SK-N-SH treated with all-trans-retinoic acid at 6 μM for 48 hours (cell line): ENCODE measurements around the gene TPST2.
A peak's percentile ranks its signal among the peaks of the same experiment; 100 is the strongest.

Experiments used
- ATAC-seq: fragments of 200-7000 bp; cut with Tn5 transposase; 3 replicates; pipeline ENCODE4 v1.9.1; 2020; ENCODE audit warnings: mild to moderate bottlenecking, moderate library complexity
- ARNTL ChIP-seq: fragments of 450-650 bp; formaldehyde crosslinking; IDR thresholded peaks from 2 replicates; pipeline ENCODE4 v1.5.0; 2020; ENCODE audit warnings: low read depth, mild to moderate bottlenecking, moderate library complexity, borderline replicate concordance
- BACH2 ChIP-seq: fragments of 250-450 bp; sonication (Bioruptor Pico); IDR thresholded peaks from 2 replicates; pipeline ENCODE4 v1.9.0; 2021; ENCODE audit warnings: mild to moderate bottlenecking, borderline replicate concordance
- CREB5 ChIP-seq: fragments of 250-450 bp; sonication (Bioruptor Pico); IDR thresholded peaks from 2 replicates; pipeline ENCODE4 v1.5.1; 2020; ENCODE audit warnings: low read depth, mild to moderate bottlenecking, moderate library complexity
- CSDC2 ChIP-seq: fragments of 250-450 bp; sonication (Bioruptor Pico); IDR thresholded peaks from 2 replicates; pipeline ENCODE4 v1.5.0; 2020; ENCODE audit warnings: mild to moderate bottlenecking, moderate library complexity
- CSRNP3 ChIP-seq: fragments of 250-450 bp; sonication (Bioruptor Pico); IDR thresholded peaks from 2 replicates; pipeline ENCODE4 v1.5.1; 2021; ENCODE audit warnings: mild to moderate bottlenecking, moderate library complexity
- GLIS3 ChIP-seq: fragments of 250-450 bp; sonication (Bioruptor Pico); IDR thresholded peaks from 2 replicates; pipeline ENCODE4 v1.5.0; 2020; ENCODE audit warnings: mild to moderate bottlenecking, moderate library complexity
- ISL1 ChIP-seq: fragments of 250-450 bp; sonication (Bioruptor Pico); IDR thresholded peaks from 2 replicates; pipeline ENCODE4 v2.1.2; 2022; ENCODE audit warnings: mild to moderate bottlenecking, moderate library complexity
- OSR1 ChIP-seq: fragments of 250-450 bp; sonication (Bioruptor Pico); IDR thresholded peaks from 2 replicates; pipeline ENCODE4 v1.8.0; 2022; ENCODE audit warnings: moderate library complexity, mild to moderate bottlenecking, inconsistent platforms
- PATZ1 ChIP-seq: fragments of 250-450 bp; sonication (Bioruptor Pico); IDR thresholded peaks from 2 replicates; pipeline ENCODE4 v1.8.0; 2020; ENCODE audit warnings: mild to moderate bottlenecking, moderate library complexity, borderline replicate concordance
- POU6F1 ChIP-seq: fragments of 250-450 bp; sonication (Bioruptor Pico); IDR thresholded peaks from 2 replicates; pipeline ENCODE4 v1.8.0; 2021; ENCODE audit warnings: low read depth, mild to moderate bottlenecking, moderate library complexity, borderline replicate concordance
- PPARA ChIP-seq: fragments of 250-450 bp; sonication (Bioruptor Pico); IDR thresholded peaks from 2 replicates; pipeline ENCODE4 v1.5.0; 2020; ENCODE audit warnings: mild to moderate bottlenecking, borderline replicate concordance
- RARB ChIP-seq: fragments of 250-450 bp; sonication (Bioruptor Pico); IDR thresholded peaks from 2 replicates; pipeline ENCODE4 v1.8.0; 2021; ENCODE audit warnings: mild to moderate bottlenecking, moderate library complexity
- SNAI2 ChIP-seq: fragments of 250-450 bp; sonication (Bioruptor Pico); IDR thresholded peaks from 2 replicates; pipeline ENCODE4 v1.5.0; 2020; ENCODE audit warnings: mild to moderate bottlenecking, moderate library complexity
- TCF4 ChIP-seq: fragments of 250-450 bp; sonication (Bioruptor Pico); IDR thresholded peaks from 2 replicates; pipeline ENCODE4 v1.8.0; 2021; ENCODE audit warnings: mild to moderate bottlenecking, moderate library complexity, borderline replicate concordance
- TOX ChIP-seq: fragments of 250-450 bp; sonication (Bioruptor Pico); IDR thresholded peaks from 2 replicates; pipeline ENCODE4 v1.8.0; 2021; ENCODE audit warnings: mild to moderate bottlenecking, moderate library complexity, borderline replicate concordance
- ZC3H10 ChIP-seq: fragments of 250-450 bp; sonication (Bioruptor Pico); IDR thresholded peaks from 2 replicates; pipeline ENCODE4 v1.5.1; 2021; ENCODE audit warnings: mild to moderate bottlenecking, moderate library complexity
- ZFP3 ChIP-seq: fragments of 250-450 bp; sonication (Bioruptor Pico); IDR thresholded peaks from 2 replicates; pipeline ENCODE4 v1.5.0; 2020; ENCODE audit warnings: mild to moderate bottlenecking, moderate library complexity
- ZFP30 ChIP-seq: fragments of 450-650 bp; formaldehyde crosslinking; IDR thresholded peaks from 2 replicates; pipeline ENCODE4 v1.5.0; 2022; ENCODE audit warnings: mild to moderate bottlenecking, moderate library complexity
- ZNF565 ChIP-seq: fragments of 450-650 bp; formaldehyde crosslinking; conservative IDR thresholded peaks from 2 replicates; pipeline ENCODE4 v1.5.0; 2020; ENCODE audit warnings: low read depth, mild to moderate bottlenecking, moderate library complexity
- ZNF70 ChIP-seq: fragments of 450-650 bp; formaldehyde crosslinking; IDR thresholded peaks from 2 replicates; pipeline ENCODE4 v1.5.0; 2020; ENCODE audit warnings: mild to moderate bottlenecking, moderate library complexity
- ZNF8 ChIP-seq: fragments of 450-650 bp; formaldehyde crosslinking; IDR thresholded peaks from 2 replicates; pipeline ENCODE4 v1.5.0; 2020; ENCODE audit warnings: mild to moderate bottlenecking, moderate library complexity

Gene TPST2

GRCh38 chr22:26601726-26602125 lies 11.8 kb upstream of the TPST2 start:
- no peak for TF ChIP-seq ISL1 (CRISPR knock-in tag)
- TF ChIP-seq CREB5 (CRISPR knock-in tag), result no peak
- no peak for TF ChIP-seq ZC3H10 (CRISPR knock-in tag)
- no peak for TF ChIP-seq ZNF70 (CRISPR knock-in tag)
- TF ChIP-seq ZNF8 (CRISPR knock-in tag), result no peak
- no peak for TF ChIP-seq OSR1 (CRISPR knock-in tag)
- TF ChIP-seq SNAI2 (CRISPR knock-in tag), result no peak
- no peak for TF ChIP-seq TOX
- TF ChIP-seq PPARA (CRISPR knock-in tag), result no peak
- TF ChIP-seq CSRNP3 (CRISPR knock-in tag), result no peak
- no peak for TF ChIP-seq ZNF565
- no peak for TF ChIP-seq ZFP3 (CRISPR knock-in tag)
- TF ChIP-seq ZFP30 (CRISPR knock-in tag), result no peak
- no peak for TF ChIP-seq PATZ1 (CRISPR knock-in tag)
- TF ChIP-seq BACH2 (CRISPR knock-in tag), result no peak
- no peak for TF ChIP-seq GLIS3 (CRISPR knock-in tag)
- no peak for TF ChIP-seq TCF4 (CRISPR knock-in tag)
- TF ChIP-seq ARNTL, result no peak
- no peak for TF ChIP-seq POU6F1 (CRISPR knock-in tag)
- no peak for TF ChIP-seq RARB (CRISPR knock-in tag)
- no peak for ATAC-seq

- TF ChIP-seq ZNF565 (no peak), TCF4 (CRISPR knock-in tag) (no peak), ARNTL (no peak), ZNF8 (CRISPR knock-in tag) (no peak), ZNF70 (CRISPR knock-in tag) (no peak), ISL1 (CRISPR knock-in tag) (no peak), CSDC2 (CRISPR knock-in tag) (no peak)
- ATAC-seq, result peak; percentile 31; the same call in 1 of the 3 replicates
These were observed 9.6 kb upstream of the TPST2 start for GRCh38 chr22:26599505-26599904.

- TF ChIP-seq PATZ1 (CRISPR knock-in tag) (no peak), SNAI2 (CRISPR knock-in tag) (no peak), CSRNP3 (CRISPR knock-in tag) (no peak), ZC3H10 (CRISPR knock-in tag) (no peak), ZNF70 (CRISPR knock-in tag) (no peak), RARB (CRISPR knock-in tag) (no peak), GLIS3 (CRISPR knock-in tag) (no peak), ZNF565 (no peak), ISL1 (CRISPR knock-in tag) (no peak), POU6F1 (CRISPR knock-in tag) (no peak), ZNF8 (CRISPR knock-in tag) (no peak), ARNTL (no peak)
These were observed 7.5 kb upstream of the TPST2 start for GRCh38 chr22:26597480-26597879.

More at GRCh38 chr22:26597480-26597879, 7.5 kb upstream of the TPST2 start:
- ATAC-seq, result no peak
